HCT116 (cell line): Measurements from ENCODE around the gene SYNC.

Experiments
- EZH2phosphoT487 ChIP-seq: fragments of 200-600 bp; IDR thresholded peaks from 2 replicates; pipeline ENCODE4 v1.6.1; 2018; ENCODE audit warnings: antibody characterized with exemption, borderline replicate concordance
- JUND ChIP-seq: IDR thresholded peaks from 2 replicates; pipeline ENCODE4 v1.6.1; 2012
- POLR2A ChIP-seq: IDR thresholded peaks from 2 replicates; pipeline ENCODE4 v1.7.0; 2011; ENCODE audit warnings: borderline replicate concordance; ENCODE audit not compliant: insufficient read depth, insufficient read length; ENCODE audit errors: extremely low read depth
- POLR2AphosphoS5 ChIP-seq: IDR thresholded peaks from 2 replicates; pipeline ENCODE4 v1.6.1; 2011; ENCODE audit warnings: mild to moderate bottlenecking, low read depth, low read length, moderate library complexity
- TF ChIP-seq, protein P1 (sequence below), 3 experiments: fragments of 200-600 bp in 1 of 3; sonication (generic) in 1 of 3; IDR thresholded peaks in 2 of 3; conservative IDR thresholded peaks in 1 of 3; 2 replicates each; pipeline ENCODE4 v1.5.1; 2012 to 2017; ENCODE audit warnings: low read depth in 2 of 3, low read length in 2 of 3, antibody characterized with exemption in 1 of 3, borderline replicate concordance in 1 of 3, control low read depth in 1 of 3, mild to moderate bottlenecking in 1 of 3, mixed read lengths in 1 of 3, mixed run types in 1 of 3, moderate library complexity in 1 of 3; ENCODE audit not compliant: insufficient read depth in 1 of 3
- TF ChIP-seq, protein P2 (sequence below): IDR thresholded peaks from 2 replicates; pipeline ENCODE4 v1.6.1; 2012
- TF ChIP-seq, protein P3 (sequence below): IDR thresholded peaks from 2 replicates; pipeline ENCODE4 v1.6.1; 2011; ENCODE audit warnings: mild to moderate bottlenecking, low read length, moderate library complexity; ENCODE audit not compliant: insufficient replicate concordance; ENCODE audit errors: extremely low read depth

DNA sequence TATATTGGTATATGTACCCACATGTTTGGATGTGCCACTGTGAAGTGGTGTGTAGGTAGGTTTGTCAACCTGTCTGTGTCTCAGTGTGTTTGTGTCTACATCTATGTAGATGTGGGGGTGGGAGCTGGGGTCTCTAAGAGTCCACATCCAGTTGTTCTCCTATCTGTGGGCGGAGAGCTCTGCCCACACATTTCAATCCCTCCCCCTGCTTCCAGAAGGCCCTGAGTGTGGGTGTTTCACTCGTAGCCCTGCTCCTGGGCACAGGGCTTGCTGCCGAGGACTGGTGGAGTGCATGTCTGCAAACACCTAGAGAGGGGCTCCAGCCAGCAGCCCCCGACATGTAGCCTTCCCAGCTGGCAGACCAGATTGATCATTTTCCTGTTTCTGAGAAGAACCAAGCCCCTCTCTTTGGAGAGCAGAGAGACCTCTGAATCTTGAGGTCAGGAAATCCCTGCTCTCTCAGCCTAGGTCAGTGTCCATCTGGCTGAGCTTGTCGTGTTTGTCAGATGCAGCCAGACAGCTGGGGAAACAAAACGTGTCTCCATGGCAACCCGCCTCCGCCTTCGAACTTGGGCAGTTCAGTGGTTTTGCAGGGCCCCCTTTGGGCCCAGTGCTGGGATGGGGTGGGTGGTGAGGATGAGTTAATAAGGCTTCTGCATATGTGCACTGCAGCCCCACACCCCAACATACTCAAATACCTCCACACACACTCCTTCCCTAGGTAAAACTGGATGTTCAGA, 31.2 kb upstream of the SYNC start:
- no peak for TF ChIP-seq POLR2AphosphoS5
- TF ChIP-seq, protein P1, sequence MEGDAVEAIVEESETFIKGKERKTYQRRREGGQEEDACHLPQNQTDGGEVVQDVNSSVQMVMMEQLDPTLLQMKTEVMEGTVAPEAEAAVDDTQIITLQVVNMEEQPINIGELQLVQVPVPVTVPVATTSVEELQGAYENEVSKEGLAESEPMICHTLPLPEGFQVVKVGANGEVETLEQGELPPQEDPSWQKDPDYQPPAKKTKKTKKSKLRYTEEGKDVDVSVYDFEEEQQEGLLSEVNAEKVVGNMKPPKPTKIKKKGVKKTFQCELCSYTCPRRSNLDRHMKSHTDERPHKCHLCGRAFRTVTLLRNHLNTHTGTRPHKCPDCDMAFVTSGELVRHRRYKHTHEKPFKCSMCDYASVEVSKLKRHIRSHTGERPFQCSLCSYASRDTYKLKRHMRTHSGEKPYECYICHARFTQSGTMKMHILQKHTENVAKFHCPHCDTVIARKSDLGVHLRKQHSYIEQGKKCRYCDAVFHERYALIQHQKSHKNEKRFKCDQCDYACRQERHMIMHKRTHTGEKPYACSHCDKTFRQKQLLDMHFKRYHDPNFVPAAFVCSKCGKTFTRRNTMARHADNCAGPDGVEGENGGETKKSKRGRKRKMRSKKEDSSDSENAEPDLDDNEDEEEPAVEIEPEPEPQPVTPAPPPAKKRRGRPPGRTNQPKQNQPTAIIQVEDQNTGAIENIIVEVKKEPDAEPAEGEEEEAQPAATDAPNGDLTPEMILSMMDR (IDR thresholded peaks at IDR 0.05 in 2 of 3, conservative IDR thresholded peaks at IDR 0.05 in 1 of 3; ENCODE audit: borderline replicate concordance in 1 of 3, insufficient read depth in 1 of 3, low read depth in 2 of 3, low read length in 2 of 3), result no peak
- TF ChIP-seq, protein P2, sequence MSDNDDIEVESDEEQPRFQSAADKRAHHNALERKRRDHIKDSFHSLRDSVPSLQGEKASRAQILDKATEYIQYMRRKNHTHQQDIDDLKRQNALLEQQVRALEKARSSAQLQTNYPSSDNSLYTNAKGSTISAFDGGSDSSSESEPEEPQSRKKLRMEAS, result no peak
- no peak for TF ChIP-seq EZH2phosphoT487
- TF ChIP-seq POLR2A, result no peak
- TF ChIP-seq JUND, result no peak
- TF ChIP-seq, protein P3, sequence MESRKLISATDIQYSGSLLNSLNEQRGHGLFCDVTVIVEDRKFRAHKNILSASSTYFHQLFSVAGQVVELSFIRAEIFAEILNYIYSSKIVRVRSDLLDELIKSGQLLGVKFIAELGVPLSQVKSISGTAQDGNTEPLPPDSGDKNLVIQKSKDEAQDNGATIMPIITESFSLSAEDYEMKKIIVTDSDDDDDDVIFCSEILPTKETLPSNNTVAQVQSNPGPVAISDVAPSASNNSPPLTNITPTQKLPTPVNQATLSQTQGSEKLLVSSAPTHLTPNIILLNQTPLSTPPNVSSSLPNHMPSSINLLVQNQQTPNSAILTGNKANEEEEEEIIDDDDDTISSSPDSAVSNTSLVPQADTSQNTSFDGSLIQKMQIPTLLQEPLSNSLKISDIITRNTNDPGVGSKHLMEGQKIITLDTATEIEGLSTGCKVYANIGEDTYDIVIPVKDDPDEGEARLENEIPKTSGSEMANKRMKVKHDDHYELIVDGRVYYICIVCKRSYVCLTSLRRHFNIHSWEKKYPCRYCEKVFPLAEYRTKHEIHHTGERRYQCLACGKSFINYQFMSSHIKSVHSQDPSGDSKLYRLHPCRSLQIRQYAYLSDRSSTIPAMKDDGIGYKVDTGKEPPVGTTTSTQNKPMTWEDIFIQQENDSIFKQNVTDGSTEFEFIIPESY, result no peak
